ENCODE measurements around the gene NLGN1.

DNA sequence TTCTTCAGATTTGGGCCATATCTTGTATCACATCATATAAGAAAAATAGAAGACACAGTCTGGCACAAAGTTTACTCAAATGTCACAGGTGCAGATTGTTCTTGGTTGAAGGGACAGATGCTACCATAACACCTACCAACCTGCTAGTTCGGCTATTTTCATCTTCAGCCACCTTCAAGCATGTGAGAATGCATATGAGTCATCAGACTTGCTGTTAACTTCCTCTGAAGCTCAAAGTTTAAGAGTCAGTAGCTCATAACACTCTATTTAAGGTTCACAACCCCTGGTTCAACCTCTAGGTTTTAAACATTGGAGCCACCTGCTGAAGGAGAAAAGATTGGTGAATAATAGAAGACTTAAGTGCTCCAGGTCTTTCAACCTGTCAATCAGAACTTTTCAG is 522.8 kb downstream of the NLGN1 start:
- TF ChIP-seq ZNF362 (CRISPR knock-in tag; IDR thresholded peaks at IDR 0.05; ENCODE audit: borderline replicate concordance) (no peak), RBM22 (optimal IDR thresholded peaks at IDR 0.05; ENCODE audit: low read length) (no peak)
